Fibroblast of pulmonary artery (primary cell): Measurements from ENCODE around the gene TBCE.
A peak's percentile ranks its signal among the peaks of the same experiment; 100 is the strongest.
"Not testable (repeated sequence)": the region's sequence is repeated elsewhere in the genome, so short reads cannot be mapped to it uniquely, and the experiment has no call there.

Experiments
- DNase-seq: peaks from one replicate; pipeline ENCODE4 v3.0.0-alpha.2; 2010; ENCODE audit warnings: low read depth
- H3K4me3 ChIP-seq: replicated peaks from 2 replicates; pipeline ENCODE4 v1.5.1; 2011; ENCODE audit warnings: low read depth, mild to moderate bottlenecking, control low read depth, low read length, moderate library complexity
- TF ChIP-seq, protein P1 (sequence below): IDR thresholded peaks from 2 replicates; pipeline ENCODE4 v1.5.1; 2011; ENCODE audit warnings: mild to moderate bottlenecking, control low read depth, low read length, inconsistent platforms; ENCODE audit errors: missing control alignments

The TBCE gene

DNA sequence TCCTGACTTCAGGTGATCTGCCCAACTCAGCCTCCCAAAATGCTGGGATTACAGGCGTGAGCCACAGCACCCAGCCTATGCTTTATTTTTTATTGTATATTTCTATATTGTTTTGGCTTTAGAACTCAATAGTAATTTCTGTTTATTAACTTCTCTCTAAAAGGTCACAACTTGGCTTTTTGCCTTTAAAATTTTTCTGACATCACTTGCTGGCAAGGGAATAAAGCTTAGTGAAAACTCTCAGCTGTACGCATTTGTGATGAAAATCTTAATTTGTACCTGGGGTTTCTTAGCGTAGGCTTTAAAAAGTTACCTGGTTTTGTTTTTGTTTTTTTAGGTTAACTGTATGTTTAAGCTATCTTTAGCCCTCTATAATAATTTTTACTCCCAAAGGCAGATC, 100.8 kb downstream of the TBCE start:
- TF ChIP-seq, protein P1, sequence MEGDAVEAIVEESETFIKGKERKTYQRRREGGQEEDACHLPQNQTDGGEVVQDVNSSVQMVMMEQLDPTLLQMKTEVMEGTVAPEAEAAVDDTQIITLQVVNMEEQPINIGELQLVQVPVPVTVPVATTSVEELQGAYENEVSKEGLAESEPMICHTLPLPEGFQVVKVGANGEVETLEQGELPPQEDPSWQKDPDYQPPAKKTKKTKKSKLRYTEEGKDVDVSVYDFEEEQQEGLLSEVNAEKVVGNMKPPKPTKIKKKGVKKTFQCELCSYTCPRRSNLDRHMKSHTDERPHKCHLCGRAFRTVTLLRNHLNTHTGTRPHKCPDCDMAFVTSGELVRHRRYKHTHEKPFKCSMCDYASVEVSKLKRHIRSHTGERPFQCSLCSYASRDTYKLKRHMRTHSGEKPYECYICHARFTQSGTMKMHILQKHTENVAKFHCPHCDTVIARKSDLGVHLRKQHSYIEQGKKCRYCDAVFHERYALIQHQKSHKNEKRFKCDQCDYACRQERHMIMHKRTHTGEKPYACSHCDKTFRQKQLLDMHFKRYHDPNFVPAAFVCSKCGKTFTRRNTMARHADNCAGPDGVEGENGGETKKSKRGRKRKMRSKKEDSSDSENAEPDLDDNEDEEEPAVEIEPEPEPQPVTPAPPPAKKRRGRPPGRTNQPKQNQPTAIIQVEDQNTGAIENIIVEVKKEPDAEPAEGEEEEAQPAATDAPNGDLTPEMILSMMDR: no peak
- H3K4me3 ChIP-seq: no peak overlapping the region
- peak; percentile 35 for DNase-seq

DNA sequence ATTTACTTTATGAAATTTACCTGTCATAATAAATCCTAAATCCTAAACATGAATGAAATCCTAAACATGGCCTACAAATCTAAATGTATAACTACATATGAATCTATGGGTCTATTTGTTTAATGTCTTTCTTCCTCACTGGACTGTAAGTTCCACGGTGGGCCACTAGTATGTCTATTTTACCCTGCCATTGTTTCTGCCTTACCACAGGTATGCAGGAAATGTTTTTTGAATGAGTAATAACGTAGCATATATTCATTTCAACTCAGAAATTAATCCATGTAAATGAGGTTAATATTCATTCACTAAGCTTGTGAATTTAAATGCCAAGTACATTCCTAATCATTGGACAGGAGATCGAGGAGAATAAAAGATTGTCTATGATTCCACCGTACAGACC, 101.7 kb downstream of the TBCE start:
- TF ChIP-seq, protein P1: peak; percentile 28
- peak; percentile 68 for DNase-seq
- H3K4me3 ChIP-seq: no peak overlapping the region

DNA sequence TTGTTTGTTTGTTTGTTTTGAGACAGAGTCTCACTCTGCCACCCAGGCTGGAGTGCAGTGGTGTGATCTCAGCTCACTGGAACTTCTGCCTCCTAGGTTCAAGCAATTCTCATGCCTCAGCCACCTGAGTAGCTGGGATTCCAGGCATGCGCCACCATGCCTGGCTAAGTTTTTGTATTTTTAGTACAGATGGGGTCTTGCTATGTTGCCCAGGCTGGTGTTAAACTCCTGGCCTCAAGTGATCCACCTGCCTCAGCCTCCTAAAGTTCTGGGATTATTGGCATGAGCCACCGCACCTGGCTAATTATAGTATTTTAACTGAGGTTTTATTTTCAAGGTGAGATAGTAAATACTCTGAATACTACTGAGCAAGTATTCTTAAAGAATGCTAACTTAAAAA, 102.7 kb downstream of the TBCE start:
- DNase-seq, H3K4me3 ChIP-seq: not testable (repeated sequence)

DNA sequence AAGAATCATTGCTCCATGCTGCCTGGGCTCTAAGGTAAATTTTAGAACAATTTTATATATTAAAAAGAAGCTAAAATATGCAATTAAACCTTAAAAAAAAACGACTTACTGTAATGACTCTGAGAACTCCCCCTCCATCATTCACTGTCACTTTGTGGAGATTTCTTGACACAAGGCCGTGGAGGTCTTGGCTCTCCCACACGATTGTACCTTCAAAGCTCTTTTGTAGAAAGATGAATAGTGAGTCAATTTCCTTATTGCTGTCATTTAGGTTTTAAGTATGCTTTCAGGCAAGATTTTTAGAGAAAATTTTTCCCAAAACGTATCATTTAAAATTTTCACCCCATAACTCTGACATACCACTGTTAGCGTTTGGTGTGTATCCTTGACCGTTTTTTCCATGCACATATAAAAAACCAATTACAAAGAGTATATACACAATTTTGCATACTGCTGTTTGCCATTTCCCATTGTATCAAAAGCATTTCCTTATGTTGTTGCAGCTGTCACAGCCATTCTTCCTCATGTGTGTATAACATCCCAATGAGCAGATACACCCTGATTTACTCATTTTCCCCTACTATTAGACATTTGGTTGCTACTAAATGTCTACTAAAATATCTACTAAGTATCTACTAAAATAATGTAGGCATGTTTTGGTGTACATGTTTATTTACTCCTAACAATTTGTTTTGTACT, 103.7 kb downstream of the TBCE start:
- TF ChIP-seq, protein P1: no peak
- no peak for DNase-seq
- H3K4me3 ChIP-seq: no peak overlapping the region

DNA sequence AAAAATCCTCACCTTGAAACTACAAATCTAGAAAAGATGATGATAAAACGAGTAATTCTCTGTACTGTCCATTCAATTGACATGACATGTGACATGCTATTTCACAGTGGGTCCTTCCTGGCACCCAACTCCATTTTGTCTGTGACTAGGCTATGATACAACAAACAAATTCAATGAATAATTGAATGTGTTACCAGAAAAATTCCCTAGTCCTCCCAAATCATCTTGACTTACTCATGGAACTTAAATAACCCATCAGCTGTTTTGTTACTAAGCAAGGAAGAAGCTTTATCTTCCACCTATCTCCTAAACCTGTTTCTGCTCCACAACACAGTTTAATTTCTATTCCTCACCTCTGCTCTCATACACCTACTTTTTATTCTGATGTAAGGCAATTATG, 106.6 kb downstream of the TBCE start:
- H3K4me3 ChIP-seq: no peak overlapping the region
- DNase-seq: no peak
- TF ChIP-seq, protein P1: no peak

DNA sequence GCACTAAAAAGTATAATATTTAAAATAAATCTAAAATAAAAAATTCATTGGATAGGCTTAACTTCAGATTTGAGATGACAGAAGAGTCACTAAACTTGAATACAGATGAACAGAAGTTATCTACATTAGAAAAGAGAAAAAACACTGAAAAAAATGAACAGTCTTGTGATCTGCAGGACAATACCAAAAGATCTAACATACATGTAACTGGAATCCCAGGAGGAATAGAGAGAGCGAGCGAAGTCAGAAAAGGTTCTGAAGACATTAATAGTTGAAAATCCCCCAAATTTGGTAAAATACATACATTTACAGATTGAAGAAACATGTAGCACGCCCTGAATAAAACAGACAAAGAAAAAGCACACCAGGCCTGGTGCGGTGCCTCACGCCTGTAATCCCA, 115.9 kb downstream of the TBCE start:
- DNase-seq: no peak
- no peak overlapping the region for H3K4me3 ChIP-seq
- TF ChIP-seq, protein P1: no peak

DNA sequence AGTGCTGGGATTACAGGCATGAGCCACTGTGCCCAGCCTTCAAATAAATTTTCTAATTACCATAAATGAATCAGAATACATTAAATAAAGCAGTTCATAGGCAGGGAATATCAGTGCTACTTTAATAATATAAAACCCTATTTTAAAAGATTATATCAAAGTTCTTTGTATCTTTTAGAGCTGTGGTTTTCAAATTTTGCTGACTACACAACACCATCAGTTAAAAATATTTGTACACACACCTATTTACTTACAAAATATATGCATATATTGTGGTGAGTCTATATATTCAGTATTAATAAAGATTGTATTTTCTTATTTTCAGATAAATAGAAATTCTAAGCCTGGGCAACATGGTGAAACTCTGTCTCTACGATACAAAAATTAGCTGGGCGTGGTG, 118.3 kb downstream of the TBCE start:
- DNase-seq: no peak
- TF ChIP-seq, protein P1: no peak

More for the DNA sequence above, 118.3 kb downstream of the TBCE start:
- no peak overlapping the region for H3K4me3 ChIP-seq
